ENCODE results near the gene HNRNPA0. TPM values are rescaled to one million over a fixed set of nuclear protein-coding genes. Genes with fewer than 3 reads are reported as not detected.

Gene HNRNPA0
- total and polyA plus RNA-seq, 9 of the 15 experiments (the other 6 are each of a cell fraction or from before 2014, with no cell fraction given), result 5.0 to 33.3 (median 10.7) TPM

- peak; percentile 67; the same call in 1 of the 2 replicates for TF ChIP-seq HNRNPL (IDR thresholded peaks at IDR 0.05; ENCODE audit: low read depth, low read length)
- peak; percentile 57 for TF ChIP-seq SETDB1 (IDR thresholded peaks at IDR 0.05; ENCODE audit: low read length)
- TF ChIP-seq TRIM24 (IDR thresholded peaks at IDR 0.05), result peak in 1 of 2 experiments; percentile 48; a peak in 1 of 4 replicates
- peak; percentile 98 for TF ChIP-seq ELF4 (CRISPR knock-in tag; IDR thresholded peaks at IDR 0.05)
- 0 out of 2 replicates have a peak, but pooled peaks have one; percentile 70 for TF ChIP-seq SMAD4 (CRISPR knock-in tag; conservative IDR thresholded peaks at IDR 0.05)
- no peak for TF ChIP-seq THRAP3 (IDR thresholded peaks at IDR 0.05; ENCODE audit: borderline replicate concordance)
- TF ChIP-seq ESRRA (IDR thresholded peaks at IDR 0.05; ENCODE audit: borderline replicate concordance, low read depth), result peak; percentile 81
- TF ChIP-seq, protein P1, sequence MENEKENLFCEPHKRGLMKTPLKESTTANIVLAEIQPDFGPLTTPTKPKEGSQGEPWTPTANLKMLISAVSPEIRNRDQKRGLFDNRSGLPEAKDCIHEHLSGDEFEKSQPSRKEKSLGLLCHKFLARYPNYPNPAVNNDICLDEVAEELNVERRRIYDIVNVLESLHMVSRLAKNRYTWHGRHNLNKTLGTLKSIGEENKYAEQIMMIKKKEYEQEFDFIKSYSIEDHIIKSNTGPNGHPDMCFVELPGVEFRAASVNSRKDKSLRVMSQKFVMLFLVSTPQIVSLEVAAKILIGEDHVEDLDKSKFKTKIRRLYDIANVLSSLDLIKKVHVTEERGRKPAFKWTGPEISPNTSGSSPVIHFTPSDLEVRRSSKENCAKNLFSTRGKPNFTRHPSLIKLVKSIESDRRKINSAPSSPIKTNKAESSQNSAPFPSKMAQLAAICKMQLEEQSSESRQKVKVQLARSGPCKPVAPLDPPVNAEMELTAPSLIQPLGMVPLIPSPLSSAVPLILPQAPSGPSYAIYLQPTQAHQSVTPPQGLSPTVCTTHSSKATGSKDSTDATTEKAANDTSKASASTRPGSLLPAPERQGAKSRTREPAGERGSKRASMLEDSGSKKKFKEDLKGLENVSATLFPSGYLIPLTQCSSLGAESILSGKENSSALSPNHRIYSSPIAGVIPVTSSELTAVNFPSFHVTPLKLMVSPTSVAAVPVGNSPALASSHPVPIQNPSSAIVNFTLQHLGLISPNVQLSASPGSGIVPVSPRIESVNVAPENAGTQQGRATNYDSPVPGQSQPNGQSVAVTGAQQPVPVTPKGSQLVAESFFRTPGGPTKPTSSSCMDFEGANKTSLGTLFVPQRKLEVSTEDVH (IDR thresholded peaks at IDR 0.05; ENCODE audit: low read depth, partially characterized antibody), result peak; percentile 92
- peak; percentile 91 for TF ChIP-seq ZBTB40 (IDR thresholded peaks at IDR 0.05)
- no peak for TF ChIP-seq ZBTB40 (CRISPR knock-in tag; IDR thresholded peaks at IDR 0.05)
Observed at GRCh38 chr5:137754188-137754960, at the start of gene HNRNPA0 (continued).

Data from K562 (cell line).